A673 (cell line): ENCODE data around the gene PPP1R37. TPM values are rescaled to one million over a fixed set of nuclear protein-coding genes. Genes with fewer than 3 reads are reported as not detected.

Experiments
- BruUV-seq: library from RNA; stranded (reverse); fragments of 400-500 nt; replicated peaks from 2 replicates; lab custom pipeline; 2021; lab: Mats Ljungman, UMichigan
- CTCF ChIA-PET: fragments of 300-600 bp; sonication (Branson Sonifier 250); formaldehyde crosslinking; loops from one replicate; lab custom pipeline; 2022; ENCODE audit warnings: antibody characterized with exemption; lab: Charles Lee
- POLR2A ChIA-PET: fragments of 300-600 bp; sonication (Branson Sonifier 250); formaldehyde crosslinking; loops from one replicate; lab custom pipeline; 2022; ENCODE audit warnings: antibody characterized with exemption; ENCODE audit not compliant: low non-redundant PET; lab: Charles Lee
- DNase-seq: peaks from one replicate; pipeline ENCODE4 v3.0.0-alpha.2; 2015; ENCODE audit warnings: low spot score
- H3K27ac ChIP-seq: fragments of 200-600 bp; sonication (generic); 2 replicates; pipeline ENCODE4 v1.5.1; 2016; ENCODE audit warnings: mixed run types, low read depth, mild to moderate bottlenecking, mixed read lengths, antibody characterized with exemption, low read length; ENCODE audit not compliant: poor library complexity, severe bottlenecking
- H3K27me3 ChIP-seq: fragments of 200-600 bp; sonication (generic); replicated peaks from 2 replicates; pipeline ENCODE4 v1.6.1; 2017; ENCODE audit warnings: mixed run types, low read depth, mild to moderate bottlenecking, mixed read lengths, antibody characterized with exemption, low read length; ENCODE audit not compliant: insufficient read depth, poor library complexity
- H3K36me3 ChIP-seq: fragments of 200-600 bp; sonication (generic); 2 replicates; pipeline ENCODE4 v1.6.1; 2016; ENCODE audit warnings: mixed run types, mild to moderate bottlenecking, mixed read lengths, antibody characterized with exemption, low read length; ENCODE audit not compliant: insufficient read depth, poor library complexity, severe bottlenecking
- H3K4me1 ChIP-seq: fragments of 200-600 bp; sonication (generic); 2 replicates; pipeline ENCODE4 v1.6.1; 2017; ENCODE audit warnings: mixed run types, mild to moderate bottlenecking, mixed read lengths, antibody characterized with exemption, low read length; ENCODE audit not compliant: insufficient read depth, poor library complexity, severe bottlenecking
- H3K4me3 ChIP-seq: fragments of 200-600 bp; sonication (generic); 2 replicates; pipeline ENCODE4 v1.5.1; 2016; ENCODE audit warnings: low read depth, mixed run types, mild to moderate bottlenecking, mixed read lengths, low read length; ENCODE audit not compliant: poor library complexity, severe bottlenecking
- H3K9me3 ChIP-seq: fragments of 200-600 bp; sonication (generic); 2 replicates; pipeline ENCODE4 v1.6.1; 2016; ENCODE audit warnings: mixed run types, low read depth, mild to moderate bottlenecking, mixed read lengths, antibody characterized with exemption, low read length; ENCODE audit not compliant: poor library complexity, severe bottlenecking
- CTCF ChIP-seq: fragments of 300-800, 200-600 bp; sonication (generic); conservative IDR thresholded peaks from 2 replicates; pipeline ENCODE4 v1.5.1; 2017; ENCODE audit warnings: low read depth, mild to moderate bottlenecking, antibody characterized with exemption, low read length, moderate library complexity, mixed read lengths
- EZH2 ChIP-seq: fragments of 200-600 bp; sonication (generic); IDR thresholded peaks from 2 replicates; pipeline ENCODE4 v1.6.1; 2017; ENCODE audit warnings: borderline replicate concordance, low read depth, mild to moderate bottlenecking, mixed read lengths, antibody characterized with exemption, low read length; ENCODE audit not compliant: poor library complexity, severe bottlenecking
- intact Hi-C: fragments of 100-400 bp; cut with micrococcal nuclease; formaldehyde crosslinking; loops from one replicate; pipeline ENCODE4 v1.10.0; 2022; ENCODE audit not compliant: unreplicated experiment
- total RNA-seq: library from RNA; stranded (reverse); gene quantifications from 2 replicates; pipeline ENCODE4 v1.2.3, GENCODE V29; 2021

PPP1R37 gene
- total RNA-seq, 1 experiment from 2014 or later: 34.0 TPM

GRCh38 chr19:45047188-45047797 lies 45.7 kb upstream of the PPP1R37 start:
- H3K4me3 ChIP-seq: no peak overlapping the region
- intact Hi-C loops: no loop called here
- no peak overlapping the region for H3K27ac ChIP-seq
- TF ChIP-seq CTCF (no peak), EZH2 (no peak)
- ChIA-PET POLR2A (no interaction called here), CTCF (no interaction called here)
- H3K36me3 ChIP-seq: peaks cover 40% of the 10 kb centered on the region
- no peaks in the 10 kb centered on the region for H3K27me3 ChIP-seq
- H3K9me3 ChIP-seq: no peaks in the 10 kb centered on the region
- H3K4me1 ChIP-seq: no peaks in the 10 kb centered on the region
- BruUV-seq: no TSS peak
- no peak for DNase-seq

GRCh38 chr19:45049073-45049736 lies 43.8 kb upstream of the PPP1R37 start:
- ChIA-PET CTCF (no interaction called here), POLR2A (interaction anchor here (0.6 kb wide), 1 partner anchor 29 kb away, joined by 5 read pairs; no protein-coding TSS in a partner anchor)
- Histone ChIP-seq H3K4me3 (no peak overlapping the region), H3K27ac (peak overlapping the region; percentile 57), H3K27me3 (no peaks in the 10 kb centered on the region), H3K9me3 (no peaks in the 10 kb centered on the region), H3K36me3 (peaks cover 39% of the 10 kb centered on the region), H3K4me1 (no peaks in the 10 kb centered on the region)
- intact Hi-C loops: no loop called here
- TF ChIP-seq CTCF (no peak), EZH2 (no peak)
- BruUV-seq: no TSS peak
- DNase-seq: no peak

GRCh38 chr19:45050036-45050435 lies 42.9 kb upstream of the PPP1R37 start:
- H3K36me3 ChIP-seq: peaks cover 30% of the 10 kb centered on the region
- ChIA-PET CTCF (no interaction called here), POLR2A (no interaction called here)
- DNase-seq: no peak
- H3K4me3 ChIP-seq: no peak overlapping the region
- H3K4me1 ChIP-seq: no peaks in the 10 kb centered on the region
- no peak for TF ChIP-seq EZH2
- TF ChIP-seq CTCF: no peak
- H3K9me3 ChIP-seq: no peaks in the 10 kb centered on the region
- no peak overlapping the region for H3K27ac ChIP-seq
- intact Hi-C loops: no loop called here
- H3K27me3 ChIP-seq: no peaks in the 10 kb centered on the region
- no TSS peak for BruUV-seq
